PC-9 (cell line): Measurements from ENCODE around the gene CSRNP2.

Source experiments
- EZH2 ChIP-seq: fragments of 200-600 bp; sonication (generic); IDR thresholded peaks from 2 replicates; pipeline ENCODE4 v1.8.0; 2017; ENCODE audit warnings: antibody characterized with exemption, low read depth
- TF ChIP-seq, protein P1 (sequence below): fragments of 200-600 bp; sonication (generic); conservative IDR thresholded peaks from 2 replicates; pipeline ENCODE4 v1.6.1; 2017; ENCODE audit warnings: mixed run types, antibody characterized with exemption, mild to moderate bottlenecking, moderate library complexity

DNA sequence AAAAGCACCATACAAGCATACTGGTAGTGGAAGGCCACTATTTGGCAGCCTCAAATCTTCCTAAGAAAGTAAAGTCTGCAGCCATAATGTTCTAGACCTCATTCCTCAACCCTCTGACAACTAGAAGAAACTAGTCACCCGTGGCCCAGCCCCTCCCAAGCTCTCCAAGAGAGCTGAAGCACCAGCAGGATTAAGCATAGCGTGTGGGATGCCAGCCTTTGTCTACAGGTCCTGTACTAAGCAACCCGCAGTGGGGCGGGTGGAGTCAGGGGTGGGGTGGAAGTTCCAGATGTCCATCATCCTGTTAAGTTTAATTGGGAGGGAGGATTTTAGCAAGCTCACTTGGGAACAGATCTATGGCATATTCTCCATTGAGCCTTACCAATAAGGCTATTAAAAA is 71.4 kb downstream of the CSRNP2 start:
- TF ChIP-seq, protein P1, sequence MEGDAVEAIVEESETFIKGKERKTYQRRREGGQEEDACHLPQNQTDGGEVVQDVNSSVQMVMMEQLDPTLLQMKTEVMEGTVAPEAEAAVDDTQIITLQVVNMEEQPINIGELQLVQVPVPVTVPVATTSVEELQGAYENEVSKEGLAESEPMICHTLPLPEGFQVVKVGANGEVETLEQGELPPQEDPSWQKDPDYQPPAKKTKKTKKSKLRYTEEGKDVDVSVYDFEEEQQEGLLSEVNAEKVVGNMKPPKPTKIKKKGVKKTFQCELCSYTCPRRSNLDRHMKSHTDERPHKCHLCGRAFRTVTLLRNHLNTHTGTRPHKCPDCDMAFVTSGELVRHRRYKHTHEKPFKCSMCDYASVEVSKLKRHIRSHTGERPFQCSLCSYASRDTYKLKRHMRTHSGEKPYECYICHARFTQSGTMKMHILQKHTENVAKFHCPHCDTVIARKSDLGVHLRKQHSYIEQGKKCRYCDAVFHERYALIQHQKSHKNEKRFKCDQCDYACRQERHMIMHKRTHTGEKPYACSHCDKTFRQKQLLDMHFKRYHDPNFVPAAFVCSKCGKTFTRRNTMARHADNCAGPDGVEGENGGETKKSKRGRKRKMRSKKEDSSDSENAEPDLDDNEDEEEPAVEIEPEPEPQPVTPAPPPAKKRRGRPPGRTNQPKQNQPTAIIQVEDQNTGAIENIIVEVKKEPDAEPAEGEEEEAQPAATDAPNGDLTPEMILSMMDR = no peak
- TF ChIP-seq EZH2 = no peak
